GM12892 (cell line): ENCODE results near the gene LSS.

ENCODE experiments used
- POLR2A ChIP-seq: IDR thresholded peaks from 2 replicates; pipeline ENCODE4 v1.6.1; 2011; ENCODE audit warnings: low read depth, low read length, control low read depth
- POLR2AphosphoS5 ChIP-seq: IDR thresholded peaks from 2 replicates; pipeline ENCODE4 v1.6.1; 2011; ENCODE audit warnings: low read depth, low read length, control low read depth
- TAF1 ChIP-seq: IDR thresholded peaks from 2 replicates; pipeline ENCODE4 v1.6.1; 2011; ENCODE audit warnings: low read depth, mild to moderate bottlenecking, control low read depth, low read length, borderline replicate concordance

- TF ChIP-seq TAF1 (no peak), POLR2AphosphoS5 (no peak), POLR2A (no peak)
These were observed 74.2 kb downstream of the LSS start for GRCh38 chr21:46154155-46154954.
